ENCODE data around the gene RHEBL1. TPM values are rescaled to one million over a fixed set of nuclear protein-coding genes. Genes with fewer than 3 reads are reported as not detected.

RHEBL1 gene
- total and polyA plus RNA-seq, 2 experiments from 2014 or later: 0.65 to 0.86 TPM

DNA sequence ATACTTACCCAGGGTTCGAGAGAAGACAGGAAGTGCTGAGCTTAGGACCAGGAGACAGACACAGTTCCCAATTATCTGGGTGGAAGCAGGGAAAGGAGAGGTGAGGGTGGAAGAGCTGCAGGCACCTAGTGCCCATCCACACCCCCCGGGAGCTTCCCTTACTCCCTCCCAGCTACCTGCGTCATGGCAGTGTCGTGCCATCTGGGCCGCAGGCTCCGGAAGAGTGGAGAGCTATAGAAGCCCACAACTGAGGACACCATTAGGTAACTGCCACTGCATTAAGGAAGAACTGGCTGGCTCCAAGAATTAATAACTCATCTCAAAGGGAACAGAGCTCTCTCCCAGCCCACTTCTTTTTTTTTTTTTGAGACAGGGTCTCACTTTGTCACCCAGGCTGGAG, 30.6 kb upstream of the RHEBL1 start:
- 88 to 89% methylated on average over 6 of the region's 6 CpGs for WGBS, 2 experiments (ENCODE audit: low coverage in 1 of 2, low lambda C conversion rate in 2 of 2, missing lambda C conversion rate in 2 of 2)
- no peak for TF ChIP-seq EZH2phosphoT487 (IDR thresholded peaks at IDR 0.05; ENCODE audit: insufficient read depth, low read depth)
- TF ChIP-seq EZH2 (IDR thresholded peaks at IDR 0.05; ENCODE audit: insufficient read depth, poor library complexity, severe bottlenecking): no peak

DNA sequence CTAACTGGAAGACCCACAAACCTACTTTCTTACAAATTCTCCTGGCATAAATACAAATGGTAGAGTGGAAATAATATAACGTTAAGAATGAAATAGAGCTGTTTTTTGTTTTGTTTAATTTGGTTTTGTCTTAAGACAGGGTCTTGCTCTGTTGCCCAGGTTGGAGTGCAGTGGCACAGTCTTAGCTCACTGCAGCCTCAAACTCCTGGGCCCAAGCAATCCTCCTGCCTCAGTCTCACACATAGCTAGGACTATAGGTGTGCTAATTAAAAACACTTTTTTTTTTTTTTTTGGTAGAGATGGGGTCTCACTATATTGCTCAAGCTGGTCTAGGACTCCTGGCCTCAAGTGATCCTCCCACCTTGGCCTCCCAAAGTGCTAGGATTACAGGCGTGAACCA, 28.9 kb upstream of the RHEBL1 start:
- in situ Hi-C loops (cut with MboI): loop anchor here (10.0 kb wide), 1 partner anchor 136 kb away; no protein-coding TSS in a partner anchor
- TF ChIP-seq EZH2 (IDR thresholded peaks at IDR 0.05; ENCODE audit: insufficient read depth, poor library complexity, severe bottlenecking) (no peak), EZH2phosphoT487 (IDR thresholded peaks at IDR 0.05; ENCODE audit: insufficient read depth, low read depth) (no peak)
- no peaks in the 10 kb centered on the region for H3K9me3 ChIP-seq (ENCODE audit: low read depth)
- H3K4me1 ChIP-seq (ENCODE audit: insufficient read depth): 0 out of 2 replicates have a peak, but pooled peaks cover 4% of the 10 kb centered on the region
- DNase-seq: no peak
- H3F3A ChIP-seq (ENCODE audit: insufficient read depth): 0 out of 2 replicates have a peak, but pooled peaks cover 16% of the 10 kb centered on the region
- peaks cover 12% of the 10 kb centered on the region for H3K27me3 ChIP-seq (replicated peaks; ENCODE audit: insufficient read depth)
- H4K20me1 ChIP-seq (ENCODE audit: insufficient read depth): no peaks in the 10 kb centered on the region
- WGBS, 2 experiments (ENCODE audit: low coverage in 1 of 2, low lambda C conversion rate in 2 of 2, missing lambda C conversion rate in 2 of 2): 78 to 92% methylated on average over 2 of the region's 2 CpGs
- no peak overlapping the region for H2AFZ ChIP-seq
- no peak overlapping the region for H3K27ac ChIP-seq
- H3K9ac ChIP-seq: no peak overlapping the region
- H3K4me2 ChIP-seq (ENCODE audit: unreplicated experiment): no peak overlapping the region
- no peaks in the 10 kb centered on the region for H3K9me2 ChIP-seq (ENCODE audit: insufficient read depth)
- H3K4me3 ChIP-seq: no peak overlapping the region
- H3K36me3 ChIP-seq (ENCODE audit: low read depth): peaks cover 20% of the 10 kb centered on the region
- peaks cover 13% of the 10 kb centered on the region; the same call in 1 of the 2 replicates for H3K79me2 ChIP-seq (ENCODE audit: insufficient read depth)

More for the DNA sequence above, 30.6 kb upstream of the RHEBL1 start:
- H4K20me1 ChIP-seq (ENCODE audit: insufficient read depth): no peaks in the 10 kb centered on the region
- no peak overlapping the region for H3K4me2 ChIP-seq (ENCODE audit: unreplicated experiment)
- no peak overlapping the region for H3K27ac ChIP-seq
- H3K36me3 ChIP-seq (ENCODE audit: low read depth): peaks cover 27% of the 10 kb centered on the region
- H3K9me3 ChIP-seq (ENCODE audit: low read depth): no peaks in the 10 kb centered on the region
- no peak for DNase-seq
- H2AFZ ChIP-seq: no peak overlapping the region
- H3F3A ChIP-seq (ENCODE audit: insufficient read depth): 0 out of 2 replicates have a peak, but pooled peaks cover 12% of the 10 kb centered on the region
- in situ Hi-C loops (cut with MboI): no loop called here
- peaks cover 2% of the 10 kb centered on the region; the same call in 1 of the 2 replicates for H3K27me3 ChIP-seq (replicated peaks; ENCODE audit: insufficient read depth)
- no peak overlapping the region for H3K9ac ChIP-seq
- H3K79me2 ChIP-seq (ENCODE audit: insufficient read depth): peaks cover 30% of the 10 kb centered on the region
- H3K9me2 ChIP-seq (ENCODE audit: insufficient read depth): no peaks in the 10 kb centered on the region
- peaks cover under 1% of the 10 kb centered on the region for H3K4me1 ChIP-seq (ENCODE audit: insufficient read depth)
- no peak overlapping the region for H3K4me3 ChIP-seq

DNA sequence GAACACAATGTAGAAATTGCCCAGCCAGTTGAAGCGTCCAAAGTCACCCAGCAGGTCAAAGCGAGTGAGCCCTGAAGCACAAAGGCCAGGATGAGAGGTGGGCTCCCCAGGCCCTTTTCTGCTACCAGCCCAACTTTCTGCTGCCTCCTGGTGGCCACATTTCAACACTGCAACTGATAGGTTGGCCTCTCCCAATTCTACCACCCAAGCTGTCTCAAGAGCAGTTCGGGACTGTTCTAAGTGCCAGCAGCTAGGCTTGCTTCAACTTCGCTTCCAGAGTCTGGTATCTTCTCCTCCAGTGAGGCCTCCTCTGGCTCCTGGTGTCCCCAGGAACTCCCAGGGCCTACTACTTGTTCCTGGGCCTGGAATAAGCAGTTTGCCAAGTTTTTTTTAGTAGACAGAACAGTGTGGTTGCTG, 28.3 kb upstream of the RHEBL1 start:
- Histone ChIP-seq H3K4me2 (ENCODE audit: unreplicated experiment) (no peak overlapping the region), H3K27ac (no peak overlapping the region), H3K36me3 (ENCODE audit: low read depth) (peaks cover 14% of the 10 kb centered on the region), H3F3A (ENCODE audit: insufficient read depth) (0 out of 2 replicates have a peak, but pooled peaks cover 16% of the 10 kb centered on the region), H4K20me1 (ENCODE audit: insufficient read depth) (no peaks in the 10 kb centered on the region), H3K4me3 (no peak overlapping the region), H3K79me2 (ENCODE audit: insufficient read depth) (peaks cover 6% of the 10 kb centered on the region; the same call in 1 of the 2 replicates), H3K9me2 (ENCODE audit: insufficient read depth) (no peaks in the 10 kb centered on the region), H3K4me1 (ENCODE audit: insufficient read depth) (0 out of 2 replicates have a peak, but pooled peaks cover 4% of the 10 kb centered on the region), H3K27me3 (replicated peaks; ENCODE audit: insufficient read depth) (peaks cover 18% of the 10 kb centered on the region), H3K9me3 (ENCODE audit: low read depth) (no peaks in the 10 kb centered on the region), H2AFZ (no peak overlapping the region), H3K9ac (no peak overlapping the region)
- TF ChIP-seq EZH2 (IDR thresholded peaks at IDR 0.05; ENCODE audit: insufficient read depth, poor library complexity, severe bottlenecking) (no peak), EZH2phosphoT487 (IDR thresholded peaks at IDR 0.05; ENCODE audit: insufficient read depth, low read depth) (no peak)
- in situ Hi-C loops (cut with MboI): loop anchor here (10.0 kb wide), 1 partner anchor 137 kb away; no protein-coding TSS in a partner anchor
- 65 to 69% methylated on average over 4 of the region's 4 CpGs for WGBS, 2 experiments (ENCODE audit: low coverage in 1 of 2, low lambda C conversion rate in 2 of 2, missing lambda C conversion rate in 2 of 2)
- DNase-seq: peak; percentile 50

DNA sequence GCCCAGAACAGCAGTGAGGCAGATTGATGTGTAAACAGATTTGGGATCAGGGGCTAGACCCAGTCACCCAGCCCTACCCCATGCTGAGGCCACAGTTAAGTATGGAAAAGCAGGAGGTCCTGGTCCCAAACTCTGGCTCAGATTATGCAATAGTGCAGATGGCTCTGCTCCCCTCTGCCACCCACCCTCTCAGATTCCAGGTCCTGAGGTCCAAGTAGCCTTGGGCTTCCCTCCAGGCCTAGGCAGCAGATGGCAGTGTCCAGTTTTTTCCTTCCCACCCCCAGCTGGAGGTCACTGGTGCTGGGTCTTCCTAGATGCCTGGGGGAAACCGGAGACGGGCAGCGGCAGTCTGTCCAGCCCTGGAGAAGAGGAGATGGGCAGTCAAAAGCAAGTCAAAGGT, 27.6 kb upstream of the RHEBL1 start:
- Histone ChIP-seq H3K9me2 (ENCODE audit: insufficient read depth) (no peaks in the 10 kb centered on the region), H3F3A (ENCODE audit: insufficient read depth) (0 out of 2 replicates have a peak, but pooled peaks cover 16% of the 10 kb centered on the region), H3K27ac (no peak overlapping the region), H3K79me2 (ENCODE audit: insufficient read depth) (no peaks in the 10 kb centered on the region), H3K9ac (no peak overlapping the region), H2AFZ (no peak overlapping the region), H3K4me3 (no peak overlapping the region), H3K4me1 (ENCODE audit: insufficient read depth) (peaks cover 7% of the 10 kb centered on the region; the same call in 1 of the 2 replicates), H3K9me3 (ENCODE audit: low read depth) (no peaks in the 10 kb centered on the region), H3K27me3 (replicated peaks; ENCODE audit: insufficient read depth) (peaks cover 19% of the 10 kb centered on the region), H3K36me3 (ENCODE audit: low read depth) (peaks cover 11% of the 10 kb centered on the region), H4K20me1 (ENCODE audit: insufficient read depth) (no peaks in the 10 kb centered on the region), H3K4me2 (ENCODE audit: unreplicated experiment) (no peak overlapping the region)
- no peak for TF ChIP-seq EZH2 (IDR thresholded peaks at IDR 0.05; ENCODE audit: insufficient read depth, poor library complexity, severe bottlenecking)
- TF ChIP-seq EZH2phosphoT487 (IDR thresholded peaks at IDR 0.05; ENCODE audit: insufficient read depth, low read depth): no peak
- 84 to 88% methylated on average over 3 of the region's 3 CpGs for WGBS, 2 experiments (ENCODE audit: low coverage in 1 of 2, low lambda C conversion rate in 2 of 2, missing lambda C conversion rate in 2 of 2)
- DNase-seq: no peak
- in situ Hi-C loops (cut with MboI): loop anchor here (10.0 kb wide), 1 partner anchor 137 kb away; no protein-coding TSS in a partner anchor

Data from GM23248 (cell line).